SK-N-SH (cell line): Measurements from ENCODE around the gene THOC7. TPM values are rescaled to one million over a fixed set of nuclear protein-coding genes. Genes with fewer than 3 reads are reported as not detected.

Experiments
- FOXM1 ChIP-seq: IDR thresholded peaks from 2 replicates; pipeline ENCODE4 v1.4.0; 2012; ENCODE audit warnings: low read depth, mild to moderate bottlenecking
- polyA plus RNA-seq, 3 experiments: library from polyadenylated mRNA; depleted of rRNA; stranded (reverse); fragments of >200 nt; gene quantifications; 2 replicates each; pipeline ENCODE4 v1.2.3, GENCODE V29; 2012
- small RNA-seq, 7 experiments: library from RNA; depleted of rRNA; stranded (forward); fragments of <200 nt; gene quantifications; one replicate each; pipeline ENCODE3, GENCODE V24; 2012
- TF ChIP-seq, protein P1 (sequence below): fragments of 200-600 bp; sonication (generic); IDR thresholded peaks from 2 replicates; pipeline ENCODE4 v1.6.1; 2017; ENCODE audit warnings: antibody characterized with exemption, mild to moderate bottlenecking, moderate library complexity

THOC7 gene
- polyA plus RNA-seq, 1 of the 3 experiments (the other 2 are of a cell fraction), result 35.6 TPM

DNA sequence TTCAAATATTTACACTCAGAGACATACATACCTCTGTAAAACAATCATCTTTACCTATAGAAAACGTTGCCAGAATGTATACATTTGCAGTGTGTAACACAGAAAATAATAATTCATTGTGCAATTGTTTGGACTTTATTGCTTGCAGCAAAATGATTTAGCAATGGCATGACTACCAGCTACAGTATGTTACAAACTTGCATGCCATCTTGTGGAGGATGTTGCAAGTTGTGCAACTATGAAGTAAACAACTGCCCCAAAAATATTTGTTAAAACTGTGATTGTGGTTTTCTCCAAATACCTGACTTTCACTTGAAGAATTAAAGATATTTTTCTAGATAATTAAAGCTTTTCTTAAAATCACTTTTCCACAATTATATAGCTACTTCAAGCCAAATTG lies 71.6 kb downstream of the THOC7 start (continued):
- TF ChIP-seq, protein P1, sequence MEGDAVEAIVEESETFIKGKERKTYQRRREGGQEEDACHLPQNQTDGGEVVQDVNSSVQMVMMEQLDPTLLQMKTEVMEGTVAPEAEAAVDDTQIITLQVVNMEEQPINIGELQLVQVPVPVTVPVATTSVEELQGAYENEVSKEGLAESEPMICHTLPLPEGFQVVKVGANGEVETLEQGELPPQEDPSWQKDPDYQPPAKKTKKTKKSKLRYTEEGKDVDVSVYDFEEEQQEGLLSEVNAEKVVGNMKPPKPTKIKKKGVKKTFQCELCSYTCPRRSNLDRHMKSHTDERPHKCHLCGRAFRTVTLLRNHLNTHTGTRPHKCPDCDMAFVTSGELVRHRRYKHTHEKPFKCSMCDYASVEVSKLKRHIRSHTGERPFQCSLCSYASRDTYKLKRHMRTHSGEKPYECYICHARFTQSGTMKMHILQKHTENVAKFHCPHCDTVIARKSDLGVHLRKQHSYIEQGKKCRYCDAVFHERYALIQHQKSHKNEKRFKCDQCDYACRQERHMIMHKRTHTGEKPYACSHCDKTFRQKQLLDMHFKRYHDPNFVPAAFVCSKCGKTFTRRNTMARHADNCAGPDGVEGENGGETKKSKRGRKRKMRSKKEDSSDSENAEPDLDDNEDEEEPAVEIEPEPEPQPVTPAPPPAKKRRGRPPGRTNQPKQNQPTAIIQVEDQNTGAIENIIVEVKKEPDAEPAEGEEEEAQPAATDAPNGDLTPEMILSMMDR, result peak; percentile 61
- no peak for TF ChIP-seq FOXM1

Small RNA genes lying within 50 kb of the gene (small RNA-seq; reads per million reads assigned to genes)
- gene SCAANT1, result 0 reads per million in 7 experiments

Other genes with a start within 250 kb of the THOC7 start
- gene SNTN, start 211.1 kb downstream of the THOC7 start, polyA plus RNA-seq (2012; rRNA removed), result not detected in 2 replicates
- not detected in 2 replicates for gene C3orf49, start 44.5 kb downstream of the THOC7 start, polyA plus RNA-seq (2012; rRNA removed)
- gene ATXN7, start 62 bp upstream of the THOC7 start, polyA plus RNA-seq (2012; rRNA removed), result 6.2 and 8.5 TPM in 2 replicates
- gene SCAANT1, start 48.6 kb upstream of the THOC7 start, polyA plus RNA-seq (2012; rRNA removed), result not detected in 2 replicates
- 75.7 and 90.3 TPM in 2 replicates for gene PSMD6, start 159.7 kb upstream of the THOC7 start, polyA plus RNA-seq (2012; rRNA removed)